Measurements from ENCODE around the gene DAD1. TPM values are rescaled to one million over a fixed set of nuclear protein-coding genes. Genes with fewer than 3 reads are reported as not detected.

DAD1 gene
- total and polyA plus RNA-seq, 2 donors from 2014 or later: 205 to 523 TPM

GRCh38 chr14:22599349-22599748 is 10.3 kb upstream of the DAD1 start:
- peaks cover 2 to 9% (median 8%) of the 10 kb centered on the region in 3 donors for H3K4me1 ChIP-seq (ENCODE audit: control insufficient read depth in 2 of 3, insufficient read depth in 2 of 3, low read depth in 1 of 3, low read length in 3 of 3)
- peak overlapping the region; percentile 91 to 98 (median 92) for H3K4me3 ChIP-seq (ENCODE audit: low read length in 3 of 3)
- H3K27me3 ChIP-seq (ENCODE audit: control insufficient read depth, insufficient read depth, low read length): no peaks in the 10 kb centered on the region
- TF ChIP-seq, protein P1, sequence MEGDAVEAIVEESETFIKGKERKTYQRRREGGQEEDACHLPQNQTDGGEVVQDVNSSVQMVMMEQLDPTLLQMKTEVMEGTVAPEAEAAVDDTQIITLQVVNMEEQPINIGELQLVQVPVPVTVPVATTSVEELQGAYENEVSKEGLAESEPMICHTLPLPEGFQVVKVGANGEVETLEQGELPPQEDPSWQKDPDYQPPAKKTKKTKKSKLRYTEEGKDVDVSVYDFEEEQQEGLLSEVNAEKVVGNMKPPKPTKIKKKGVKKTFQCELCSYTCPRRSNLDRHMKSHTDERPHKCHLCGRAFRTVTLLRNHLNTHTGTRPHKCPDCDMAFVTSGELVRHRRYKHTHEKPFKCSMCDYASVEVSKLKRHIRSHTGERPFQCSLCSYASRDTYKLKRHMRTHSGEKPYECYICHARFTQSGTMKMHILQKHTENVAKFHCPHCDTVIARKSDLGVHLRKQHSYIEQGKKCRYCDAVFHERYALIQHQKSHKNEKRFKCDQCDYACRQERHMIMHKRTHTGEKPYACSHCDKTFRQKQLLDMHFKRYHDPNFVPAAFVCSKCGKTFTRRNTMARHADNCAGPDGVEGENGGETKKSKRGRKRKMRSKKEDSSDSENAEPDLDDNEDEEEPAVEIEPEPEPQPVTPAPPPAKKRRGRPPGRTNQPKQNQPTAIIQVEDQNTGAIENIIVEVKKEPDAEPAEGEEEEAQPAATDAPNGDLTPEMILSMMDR (IDR thresholded peaks at IDR 0.05; ENCODE audit: borderline replicate concordance, extremely low read depth, insufficient read depth): no peak
- H3K9me3 ChIP-seq (ENCODE audit: control insufficient read depth in 2 of 3, insufficient read depth in 1 of 3, low read length in 3 of 3): no peaks in the 10 kb centered on the region
- intact Hi-C loops (cut with DNase I): no loop called here
- peaks cover 6 to 23% (median 22%) of the 10 kb centered on the region in 3 donors for H3K36me3 ChIP-seq (ENCODE audit: control insufficient read depth in 2 of 3, insufficient read depth in 3 of 3, low read length in 3 of 3)
- peak overlapping the region in 1 of 3 donors; percentile 96 for H3K9ac ChIP-seq (ENCODE audit: low read length in 3 of 3)
- no peak for FAIRE-seq
- H3K27ac ChIP-seq (ENCODE audit: low read depth in 2 of 2, low read length in 2 of 2): peak overlapping the region; percentile 6 to 82
- no peak for DNase-seq

DNA sequence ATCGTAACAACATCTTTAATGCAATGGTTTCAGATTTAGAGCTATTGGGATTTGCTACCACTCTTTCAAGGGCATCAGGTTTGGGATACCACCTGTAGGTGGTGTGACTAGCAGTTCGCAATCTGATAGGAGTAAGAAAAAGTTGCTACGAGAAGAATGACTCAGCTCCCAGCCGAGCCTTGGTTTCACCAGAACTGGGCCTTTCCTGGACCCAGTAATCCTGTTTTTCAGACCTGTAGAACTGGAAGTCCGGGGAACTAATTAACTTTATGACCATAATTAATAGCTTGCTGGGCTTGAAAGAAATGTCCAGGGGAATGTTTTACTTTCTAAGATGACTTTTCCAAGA is 9.8 kb upstream of the DAD1 start:
- intact Hi-C loops (cut with DNase I): no loop called here

DNA sequence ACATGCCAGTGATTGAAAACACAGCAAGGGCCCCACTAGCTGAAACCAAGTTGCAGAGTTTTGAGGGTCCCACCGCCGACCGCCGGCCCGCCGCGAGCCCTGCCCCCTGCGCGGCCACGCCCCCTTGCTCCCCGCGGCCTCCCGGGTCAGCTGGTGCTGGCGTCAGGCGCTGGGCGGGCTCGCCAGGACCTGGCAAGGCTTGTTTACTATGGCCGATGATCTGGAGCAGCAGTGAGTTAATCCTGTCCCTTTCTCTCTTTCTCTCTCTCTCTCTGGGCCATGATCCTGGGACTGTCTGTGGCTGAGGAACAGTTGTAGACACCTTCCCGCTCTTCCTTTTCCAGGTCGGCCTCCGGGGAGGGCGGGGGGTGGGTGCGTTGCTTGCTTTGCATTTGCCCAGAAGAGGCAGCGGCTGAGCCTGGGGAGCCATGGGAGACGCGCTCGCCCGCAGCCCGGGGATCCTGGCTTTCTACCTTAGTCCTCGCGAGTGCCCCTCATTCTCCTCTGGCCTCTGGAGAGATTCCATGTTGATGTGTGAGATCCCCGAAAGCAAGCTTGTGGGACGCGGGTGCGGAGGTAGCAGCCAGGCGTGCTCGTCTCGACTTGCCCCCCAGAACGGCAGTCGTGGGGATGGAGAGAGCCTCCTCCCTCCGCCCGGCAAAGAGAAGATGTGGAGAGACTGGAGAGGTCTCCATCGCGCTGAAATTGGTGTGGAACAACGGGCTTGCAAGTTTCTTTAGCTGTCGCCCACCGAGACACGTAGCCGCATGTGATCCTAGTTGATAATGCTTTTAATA is 9.3 kb upstream of the DAD1 start, which contains the start of gene ABHD4:
Gene ABHD4 (plus strand): TSS at position 202 of the 797 bp plus-strand sequence. CDS start 7 bp downstream, at position 209.
- Histone ChIP-seq H3K4me1 (ENCODE audit: control insufficient read depth in 2 of 3, insufficient read depth in 2 of 3, low read depth in 1 of 3, low read length in 3 of 3) (peaks cover 2 to 9% (median 8%) of the 10 kb centered on the region in 3 donors), H3K9ac (ENCODE audit: low read length in 3 of 3) (peak within 1 kb of the TSS; percentile 85 to 96 (median 91)), H3K4me3 (ENCODE audit: low read length in 3 of 3) (peak within 1 kb of the TSS; percentile 91 to 98 (median 92)), H3K27ac (ENCODE audit: low read depth in 2 of 2, low read length in 2 of 2) (peak within 1 kb of the TSS; percentile 88 to 96), H3K9me3 (ENCODE audit: control insufficient read depth in 2 of 3, insufficient read depth in 1 of 3, low read length in 3 of 3) (no peaks in the 10 kb centered on the region), H3K27me3 (ENCODE audit: control insufficient read depth, insufficient read depth, low read length) (no peaks in the 10 kb centered on the region), H3K36me3 (ENCODE audit: control insufficient read depth in 2 of 3, insufficient read depth in 3 of 3, low read length in 3 of 3) (peaks cover 6 to 18% (median 15%) of the 10 kb centered on the region in 3 donors)
- intact Hi-C loops (cut with DNase I): no loop called here
- FAIRE-seq (no peak), DNase-seq (peak; percentile 84 to 93 (median 90))
- TF ChIP-seq, protein P1 (IDR thresholded peaks at IDR 0.05; ENCODE audit: borderline replicate concordance, extremely low read depth, insufficient read depth): no peak

More for the DNA sequence above, 9.8 kb upstream of the DAD1 start:
- Histone ChIP-seq H3K36me3 (ENCODE audit: control insufficient read depth in 2 of 3, insufficient read depth in 3 of 3, low read length in 3 of 3) (peaks cover 6 to 21% (median 21%) of the 10 kb centered on the region in 3 donors), H3K9me3 (ENCODE audit: control insufficient read depth in 2 of 3, insufficient read depth in 1 of 3, low read length in 3 of 3) (no peaks in the 10 kb centered on the region), H3K27me3 (ENCODE audit: control insufficient read depth, insufficient read depth, low read length) (no peaks in the 10 kb centered on the region), H3K27ac (ENCODE audit: low read depth in 2 of 2, low read length in 2 of 2) (peak overlapping the region; percentile 88 to 96), H3K4me1 (ENCODE audit: control insufficient read depth in 2 of 3, insufficient read depth in 2 of 3, low read depth in 1 of 3, low read length in 3 of 3) (peaks cover 2 to 9% (median 8%) of the 10 kb centered on the region in 3 donors), H3K9ac (ENCODE audit: low read length in 3 of 3) (peak overlapping the region; percentile 85 to 96 (median 91)), H3K4me3 (ENCODE audit: low read length in 3 of 3) (peak overlapping the region; percentile 91 to 98 (median 92))
- no peak for FAIRE-seq
- peak in 3 of 5 donors; percentile 48 to 84 (median 77) for DNase-seq
- TF ChIP-seq, protein P1 (IDR thresholded peaks at IDR 0.05; ENCODE audit: borderline replicate concordance, extremely low read depth, insufficient read depth): no peak

Data from kidney (tissue), 14 donors.